GM19351 (cell line): ENCODE data around the gene HDDC2.

Source experiments
- ATAC-seq: cut with Tn5 transposase; IDR thresholded peaks from one replicate; pipeline ENCODE4 v1.9.1; 2021; ENCODE audit warnings: mild to moderate bottlenecking, moderate library complexity; ENCODE audit not compliant: unreplicated experiment

Gene HDDC2

GRCh38 chr6:125245109-125245508 lies 56.7 kb downstream of the HDDC2 start:
- ATAC-seq: no peak

GRCh38 chr6:125237764-125238163 lies 64.0 kb downstream of the HDDC2 start:
- ATAC-seq: no peak

- no peak for ATAC-seq
These were observed 65.0 kb downstream of the HDDC2 start for GRCh38 chr6:125236536-125237327.

GRCh38 chr6:125233202-125233601 lies 68.6 kb downstream of the HDDC2 start:
- ATAC-seq: no peak

GRCh38 chr6:125232466-125232865 lies 69.3 kb downstream of the HDDC2 start:
- no peak for ATAC-seq

GRCh38 chr6:125231574-125232343 lies 70.0 kb downstream of the HDDC2 start:
- no peak for ATAC-seq

GRCh38 chr6:125231133-125231532 lies 70.6 kb downstream of the HDDC2 start:
- ATAC-seq: no peak

GRCh38 chr6:125230674-125231073 lies 71.1 kb downstream of the HDDC2 start:
- no peak for ATAC-seq

- ATAC-seq: no peak
These were observed 72.7 kb downstream of the HDDC2 start for GRCh38 chr6:125228981-125229479.

GRCh38 chr6:125227244-125227643 lies 74.5 kb downstream of the HDDC2 start:
- no peak for ATAC-seq
